ENCODE measurements around the gene CFH.
"Not testable (repeated sequence)": the region's sequence is repeated elsewhere in the genome, so short reads cannot be mapped to it uniquely, and the experiment has no call there.

Gene CFH

GRCh38 chr1:196669051-196669450 is 17.2 kb downstream of the CFH start:
- no peak for DNase-seq

GRCh38 chr1:196669693-196670092 is 17.9 kb downstream of the CFH start:
- DNase-seq, result no peak

DNA sequence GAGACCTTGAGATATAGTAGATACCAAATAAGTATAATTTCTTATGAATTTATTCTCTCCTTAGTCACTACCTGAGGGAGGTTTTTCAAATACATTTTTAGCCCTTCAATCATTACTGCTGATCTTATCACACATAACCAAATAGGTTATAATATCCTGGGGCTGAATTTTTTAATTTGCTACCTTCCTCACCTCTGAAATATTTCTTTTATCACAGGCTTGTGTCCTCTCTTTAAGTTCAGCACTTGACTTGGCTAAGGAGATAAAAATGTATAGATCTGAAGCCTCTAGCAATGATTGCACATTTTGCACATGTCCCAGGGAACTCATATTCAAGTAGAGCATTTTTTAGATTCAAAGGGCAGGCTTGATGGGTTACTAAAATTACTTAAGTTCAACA is 23.1 kb downstream of the CFH start:
- no peak for DNase-seq

DNA sequence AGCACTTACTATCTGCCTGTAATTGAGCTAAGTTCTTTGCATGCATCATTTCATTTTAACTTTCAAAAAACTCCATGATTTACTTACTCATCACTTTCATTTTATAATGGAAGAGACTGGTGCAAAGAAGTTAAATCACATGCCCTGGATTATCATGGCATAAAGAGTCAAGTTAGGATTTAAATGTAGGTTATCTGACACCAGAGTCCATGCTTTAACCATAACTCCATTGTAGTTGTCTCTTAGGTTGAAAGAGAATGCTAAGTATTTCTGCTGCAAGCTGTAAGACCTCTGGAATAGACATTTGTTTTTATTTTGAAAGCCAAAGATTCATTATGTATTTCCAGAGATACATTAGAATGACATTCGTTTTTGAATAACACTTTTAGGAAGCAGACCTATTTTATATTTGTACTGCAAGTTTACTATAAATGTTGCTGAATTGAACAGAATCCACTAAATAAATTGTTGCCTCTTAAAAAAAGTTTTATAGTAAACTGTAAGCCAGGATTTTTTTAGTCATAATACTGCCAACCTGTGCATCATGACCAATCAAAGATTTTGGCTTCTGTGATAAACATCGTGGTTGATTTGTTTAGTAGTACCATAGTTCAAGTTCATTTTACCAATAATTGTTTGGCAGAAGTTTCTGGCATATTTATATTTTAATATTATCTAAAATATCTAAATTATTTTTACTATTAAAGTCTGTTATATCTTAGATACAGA is 26.1 kb downstream of the CFH start:
- DNase-seq, result no peak

DNA sequence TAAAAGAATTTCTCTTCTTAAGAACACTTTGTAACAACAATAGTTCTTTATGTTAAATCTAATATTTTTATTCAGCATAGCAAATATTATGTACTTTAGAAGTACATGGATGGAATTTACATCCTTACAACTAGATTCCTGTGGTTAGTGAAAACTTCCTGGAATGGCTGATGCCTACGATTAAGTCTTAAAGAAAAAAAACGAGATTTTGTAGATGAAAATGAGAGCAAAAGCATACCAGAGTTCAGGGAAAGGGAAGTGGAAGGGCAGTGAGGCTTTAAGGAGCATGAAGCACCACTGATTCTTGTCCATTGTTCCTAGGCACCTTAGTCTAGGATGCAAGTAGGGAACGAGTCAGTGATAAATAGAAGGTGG is 26.7 kb downstream of the CFH start:
- no peak for DNase-seq

- no peak for DNase-seq
Measured at GRCh38 chr1:196680107-196680506, 28.3 kb downstream of the CFH start.

DNA sequence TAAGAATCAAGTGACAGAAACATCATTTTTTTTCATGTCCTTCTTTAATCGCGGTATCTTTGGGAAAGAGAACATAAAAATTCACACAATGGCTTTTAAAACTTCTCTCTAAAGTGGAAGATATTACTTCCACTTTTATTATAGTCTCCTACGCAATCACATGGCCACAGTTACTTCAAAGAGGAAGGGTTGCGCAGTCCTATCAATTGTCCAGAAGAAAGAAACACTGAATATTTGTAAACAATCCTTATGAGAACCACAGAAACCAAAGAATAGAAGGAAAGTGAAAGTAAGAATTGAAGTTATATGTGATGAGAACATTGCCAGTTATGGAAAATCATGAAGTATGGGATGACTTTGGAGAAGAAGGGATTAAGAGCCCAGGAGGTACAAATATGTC is 32.6 kb downstream of the CFH start:
- no peak for DNase-seq

DNA sequence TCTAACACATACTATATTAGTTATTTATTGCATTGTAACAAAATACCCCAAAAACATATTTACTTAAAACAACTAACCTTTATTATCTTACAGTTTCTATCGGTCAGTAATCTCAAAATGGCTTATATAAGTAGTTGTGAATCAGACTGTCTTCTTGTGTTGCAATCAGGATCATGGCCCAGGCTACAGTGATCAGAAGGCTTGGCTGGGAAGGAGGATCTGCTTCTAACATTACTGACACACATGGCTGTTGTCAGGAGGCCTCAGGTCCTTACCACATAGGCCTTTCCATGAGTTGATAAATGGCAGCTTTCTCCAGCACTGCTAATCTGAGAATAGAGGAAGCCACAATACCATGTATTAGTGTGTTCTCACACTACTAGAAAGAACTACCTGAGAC is 33.7 kb downstream of the CFH start:
- DNase-seq, result no peak

GRCh38 chr1:196689001-196689400 is 37.2 kb downstream of the CFH start:
- no peak for DNase-seq

GRCh38 chr1:196690582-196690981 is 38.7 kb downstream of the CFH start:
- DNase-seq, result no peak

DNA sequence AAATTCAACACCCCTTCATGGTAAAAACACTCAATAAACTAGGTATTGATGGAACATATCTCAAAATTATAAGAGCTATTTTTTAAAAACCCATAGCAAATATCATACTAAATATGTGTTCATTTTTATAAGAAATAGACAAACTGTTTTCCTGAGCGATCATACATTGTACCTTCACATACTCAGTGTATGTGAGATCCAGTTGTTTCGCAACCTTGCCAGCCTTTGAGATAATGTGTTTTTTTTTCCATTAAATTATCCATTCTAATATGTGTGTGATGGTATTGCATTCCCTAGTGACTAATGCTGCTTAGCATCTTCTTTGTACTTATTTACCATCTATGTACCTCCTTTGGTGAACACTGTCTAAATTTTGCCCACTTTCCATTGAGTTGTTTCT is 47.1 kb downstream of the CFH start:
- DNase-seq, result no peak

DNA sequence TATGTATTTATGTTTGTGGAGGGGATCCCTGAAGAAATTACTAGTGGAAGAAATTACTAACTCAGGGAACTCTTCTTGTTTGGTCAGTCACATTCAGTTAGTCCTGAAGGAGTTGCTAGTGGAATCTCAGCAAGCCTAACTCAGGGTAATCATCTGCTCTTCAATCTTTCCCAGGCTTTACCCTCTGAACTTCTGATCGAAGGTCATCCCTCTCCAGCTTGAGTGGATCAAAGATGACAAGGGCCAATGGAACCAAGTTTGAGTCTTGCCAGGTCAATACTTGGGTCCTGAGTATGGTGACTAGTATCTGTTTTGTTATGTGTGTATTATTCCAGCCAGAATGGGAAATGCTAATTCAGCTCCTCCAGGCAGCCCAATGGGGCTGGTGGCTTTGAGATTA is 49.3 kb downstream of the CFH start:
- DNase-seq, result no peak

GRCh38 chr1:196709892-196710291 is 58.0 kb downstream of the CFH start:
- not testable (repeated sequence) for DNase-seq

DNA sequence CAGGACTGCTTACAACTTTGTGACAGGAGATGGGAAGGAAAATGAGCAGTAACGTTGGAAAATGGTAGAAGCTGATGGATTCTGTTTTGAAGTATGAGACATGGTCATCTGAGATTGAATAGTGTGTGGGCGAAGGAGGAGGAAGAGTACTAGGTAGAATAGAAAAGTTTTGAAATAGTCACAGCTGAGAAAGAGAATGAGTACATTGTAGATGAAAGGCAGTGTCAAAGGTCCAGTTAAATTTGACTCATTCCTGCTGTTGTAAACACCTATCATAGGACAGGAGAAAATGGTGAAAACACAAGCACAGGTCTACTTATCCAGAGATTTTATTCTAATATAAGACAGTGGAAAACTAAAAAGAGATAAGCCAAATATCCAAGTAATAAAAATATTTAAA is 66.0 kb downstream of the CFH start:
- DNase-seq, result no peak

GRCh38 chr1:196723325-196724185 is 71.7 kb downstream of the CFH start:
- DNase-seq, result peak; percentile 63 to 76

DNA sequence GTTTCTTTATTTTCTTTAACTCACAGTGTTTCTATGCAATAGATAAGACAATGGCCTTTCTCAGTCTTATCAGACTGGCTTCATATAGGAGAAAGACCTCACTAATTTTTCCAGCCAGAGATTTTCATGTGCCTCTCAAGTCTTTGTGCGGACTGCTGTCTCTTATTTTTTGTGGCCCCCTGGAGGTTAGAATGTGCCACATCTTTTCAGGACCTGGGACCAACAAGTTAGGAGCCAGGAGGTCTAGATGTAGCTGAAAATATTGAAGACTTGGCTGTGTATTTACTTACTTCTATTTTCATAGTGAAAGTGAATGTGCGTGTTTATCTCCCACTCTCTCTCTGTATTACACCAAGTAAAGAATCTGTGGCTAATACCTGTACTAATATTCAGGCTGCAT is 80.7 kb downstream of the CFH start:
- DNase-seq, result no peak

DNA sequence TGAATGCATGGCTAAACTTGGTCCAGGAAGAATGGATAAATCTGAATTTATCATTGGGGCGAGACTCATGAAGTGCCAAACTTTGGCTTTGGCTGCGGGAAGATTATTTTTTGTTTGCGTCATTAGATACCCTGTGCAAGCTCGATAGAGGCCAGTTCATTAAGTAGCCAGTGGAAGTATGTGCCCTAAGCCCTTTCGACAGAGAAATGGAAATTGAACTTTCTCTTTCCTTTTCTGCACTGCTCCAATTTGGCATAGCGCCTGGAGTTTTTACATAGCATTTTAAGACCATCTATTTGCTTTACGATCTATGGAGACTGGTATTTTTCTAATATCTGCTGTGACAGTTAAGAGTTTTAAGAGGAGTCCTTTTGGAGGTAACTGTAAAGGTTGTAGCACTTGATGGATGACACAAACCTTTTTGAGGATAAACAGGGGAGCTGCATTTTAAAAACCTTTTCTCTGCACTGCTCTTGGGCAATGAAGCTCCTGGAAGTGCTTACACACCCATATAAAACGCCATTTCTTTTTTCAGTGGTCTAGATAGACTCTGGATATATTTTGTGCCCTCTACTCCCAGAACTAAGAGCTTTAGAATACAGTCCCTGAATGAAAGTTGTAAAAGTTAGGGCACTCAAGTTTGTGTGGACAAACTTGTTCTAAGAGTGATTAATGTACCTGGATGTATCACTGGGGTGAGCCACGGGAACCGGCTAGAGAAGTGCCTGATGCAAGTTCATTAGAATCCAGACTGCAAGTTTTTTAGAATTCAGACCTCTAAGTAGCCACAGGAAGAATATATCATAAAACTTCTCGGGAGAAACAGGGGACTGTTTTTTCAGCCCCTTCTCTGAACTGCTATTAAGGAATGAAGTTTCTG is 81.5 kb downstream of the CFH start:
- DNase-seq, result no peak

- no peak for DNase-seq
Measured at GRCh38 chr1:196734006-196734405, 82.2 kb downstream of the CFH start.

- DNase-seq, result no peak
Measured at GRCh38 chr1:196734460-196734859, 82.6 kb downstream of the CFH start.

DNA sequence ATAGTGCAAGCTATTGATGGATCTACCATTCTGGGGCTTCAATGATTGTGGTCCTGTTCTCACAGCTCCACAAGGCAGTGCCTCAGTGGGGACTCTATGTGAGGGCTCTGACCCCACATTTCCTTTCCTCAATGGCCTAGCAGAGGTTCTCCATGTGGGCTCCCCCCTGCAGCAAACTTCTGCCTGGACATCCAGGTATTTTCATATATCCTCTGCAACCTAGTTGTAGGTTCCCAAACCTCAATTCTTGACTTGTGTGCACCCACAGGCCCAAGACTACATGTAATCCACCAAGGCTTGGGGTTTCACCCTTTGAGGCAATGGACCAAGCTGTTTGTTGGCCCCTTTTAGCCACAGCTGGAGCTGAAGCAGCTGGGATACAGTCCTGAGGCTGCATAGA is 86.9 kb downstream of the CFH start:
- no peak for DNase-seq

DNA sequence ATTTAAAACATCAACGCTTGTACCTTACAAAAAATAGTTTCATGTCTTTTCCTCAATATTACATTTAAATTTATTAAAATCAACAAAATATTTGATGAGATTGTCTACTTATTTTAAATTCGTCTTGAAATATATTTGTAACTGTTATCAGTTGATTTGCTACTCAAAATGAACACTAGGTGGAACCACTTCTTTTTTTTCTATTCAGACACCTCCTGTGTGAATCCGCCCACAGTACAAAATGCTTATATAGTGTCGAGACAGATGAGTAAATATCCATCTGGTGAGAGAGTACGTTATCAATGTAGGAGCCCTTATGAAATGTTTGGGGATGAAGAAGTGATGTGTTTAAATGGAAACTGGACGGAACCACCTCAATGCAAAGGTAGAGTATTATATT is 91.4 kb downstream of the CFH start:
- peak; percentile 68 to 84 for DNase-seq

DNA sequence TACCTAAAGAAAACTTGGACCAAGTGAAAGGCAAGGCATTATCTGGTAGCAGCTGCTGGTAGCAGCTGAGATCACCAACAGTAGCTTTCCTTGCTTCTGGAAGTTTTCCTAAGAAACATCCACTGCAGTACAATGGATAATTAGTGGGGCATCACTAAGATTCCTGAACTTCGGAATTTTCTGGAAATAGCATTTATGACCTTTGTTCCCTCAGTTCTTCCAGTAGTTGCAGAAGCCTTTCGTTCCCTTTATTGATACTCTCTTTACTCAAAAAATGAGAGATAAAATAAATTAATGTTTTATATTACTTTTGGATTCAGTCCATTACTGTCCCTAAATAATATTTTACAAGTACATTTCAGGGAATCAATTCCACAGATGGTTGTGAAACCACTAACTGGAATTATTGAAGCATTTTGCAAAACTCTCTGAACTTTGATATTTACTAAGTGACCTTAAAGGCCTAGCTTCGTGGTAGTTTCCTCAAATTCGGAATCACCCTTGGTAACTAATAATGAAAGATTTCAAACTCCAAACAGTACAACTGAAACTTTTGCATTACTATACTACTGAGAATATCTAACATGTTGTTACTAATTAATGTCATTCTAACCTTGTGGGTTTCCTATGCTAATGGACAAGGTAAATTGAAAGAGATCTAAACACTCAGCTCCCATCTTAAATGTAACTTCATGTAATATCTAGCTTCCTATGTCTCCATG is 113.3 kb downstream of the CFH start:
- DNase-seq, result not testable (repeated sequence)

GRCh38 chr1:196769823-196770222 is 118.0 kb downstream of the CFH start:
- DNase-seq, result not testable (repeated sequence)
